Vagina (tissue), 2 donors: ENCODE data around the gene MAP1LC3B.

ENCODE experiments used
- CTCF ChIP-seq, 3 experiments: fragments of 450-650 bp in 2 of 3; fragments of 200-600 bp in 1 of 3; sonication (generic) in 1 of 3; IDR thresholded peaks; one replicate each; pipeline ENCODE4 v1.5.1; 2017 to 2019; ENCODE audit warnings: antibody characterized with exemption in 3 of 3, mild to moderate bottlenecking in 2 of 3, moderate library complexity in 2 of 3
- POLR2A ChIP-seq, 2 donors: fragments of 450-650 bp; IDR thresholded peaks; one replicate each; pipeline ENCODE4 v1.6.1; 2017; ENCODE audit warnings: antibody characterized with exemption in 2 of 2, mild to moderate bottlenecking in 2 of 2, moderate library complexity in 2 of 2

- TF ChIP-seq CTCF (IDR thresholded peaks at IDR 0.05) (no peak), POLR2A (IDR thresholded peaks at IDR 0.05) (no peak)
Measured at GRCh38 chr16:87437327-87437726, 45.2 kb downstream of the MAP1LC3B start.
